GM20000 (cell line): ENCODE measurements around the gene DCAF17.
A peak's percentile ranks its signal among the peaks of the same experiment; 100 is the strongest.

ENCODE experiments used
- DNase-seq: peaks from one replicate; pipeline ENCODE4 v3.0.0; 2012; ENCODE audit warnings: low spot score
- CTCF ChIP-seq: IDR thresholded peaks from 2 replicates; pipeline ENCODE4 v1.5.1; 2012; ENCODE audit warnings: mild to moderate bottlenecking, control low read depth; ENCODE audit errors: extremely low read depth, missing control alignments

The DCAF17 gene

GRCh38 chr2:171434013-171434989 lies at the start of gene DCAF17:
TSS of gene DCAF17 (plus strand) at chr2:171434226. CDS start at chr2:171434578, 352 bp downstream.
- no peak for TF ChIP-seq CTCF
- peak; percentile 96 for DNase-seq

GRCh38 chr2:171386627-171387026 lies 47.4 kb upstream of the DCAF17 start:
- no peak for DNase-seq

GRCh38 chr2:171387052-171387451 lies 47.0 kb upstream of the DCAF17 start:
- no peak for DNase-seq
- no peak for TF ChIP-seq CTCF

More at GRCh38 chr2:171386627-171387026, 47.4 kb upstream of the DCAF17 start:
- TF ChIP-seq CTCF = no peak

GRCh38 chr2:171389325-171389724 lies 44.7 kb upstream of the DCAF17 start:
- TF ChIP-seq CTCF = no peak

GRCh38 chr2:171389780-171390179 lies 44.2 kb upstream of the DCAF17 start:
- TF ChIP-seq CTCF = no peak
- DNase-seq = no peak

More at GRCh38 chr2:171389325-171389724, 44.7 kb upstream of the DCAF17 start:
- no peak for DNase-seq

- DNase-seq = no peak
Measured at GRCh38 chr2:171390941-171391516, 43.0 kb upstream of the DCAF17 start.

More at GRCh38 chr2:171390941-171391516, 43.0 kb upstream of the DCAF17 start:
- TF ChIP-seq CTCF = no peak
